Bronchial epithelial cell (primary cell): ENCODE results near the gene DSCAML1. TPM values are rescaled to one million over a fixed set of nuclear protein-coding genes. Genes with fewer than 3 reads are reported as not detected.

Source experiments
- DNase-seq: peaks from one replicate; pipeline ENCODE4 v3.0.0-alpha.2; 2010; ENCODE audit warnings: low read depth
- FAIRE-seq: peaks from 2 replicates; lab custom pipeline; 2011; peaks lifted over from hg19 to GRCh38; lab: Jason Lieb, UNC
- H3K27me3 ChIP-seq: 2 replicates; pipeline ENCODE4 v1.5.1; 2011; ENCODE audit warnings: low read length; ENCODE audit not compliant: control insufficient read depth, insufficient read depth
- H3K36me3 ChIP-seq: 2 replicates; pipeline ENCODE4 v1.5.1; 2011; ENCODE audit warnings: low read length; ENCODE audit not compliant: control insufficient read depth, insufficient read depth
- H3K4me3 ChIP-seq: 2 replicates; pipeline ENCODE4 v1.5.1; 2011; ENCODE audit warnings: mild to moderate bottlenecking, low read depth, low read length, control low read depth
- total RNA-seq: library from RNA; depleted of rRNA; stranded (reverse); fragments of >200 nt; gene quantifications from 2 replicates; pipeline ENCODE4 v1.2.1, GENCODE V29; 2014
- TF ChIP-seq, protein P1 (sequence below): IDR thresholded peaks from 2 replicates; pipeline ENCODE4 v1.5.1; 2011; ENCODE audit warnings: mild to moderate bottlenecking, moderate library complexity, low read length, control low read depth, inconsistent platforms; ENCODE audit not compliant: insufficient read depth, severe bottlenecking

Gene DSCAML1
- total RNA-seq, 1 donor from 2014 or later: under 0.01 TPM

DNA sequence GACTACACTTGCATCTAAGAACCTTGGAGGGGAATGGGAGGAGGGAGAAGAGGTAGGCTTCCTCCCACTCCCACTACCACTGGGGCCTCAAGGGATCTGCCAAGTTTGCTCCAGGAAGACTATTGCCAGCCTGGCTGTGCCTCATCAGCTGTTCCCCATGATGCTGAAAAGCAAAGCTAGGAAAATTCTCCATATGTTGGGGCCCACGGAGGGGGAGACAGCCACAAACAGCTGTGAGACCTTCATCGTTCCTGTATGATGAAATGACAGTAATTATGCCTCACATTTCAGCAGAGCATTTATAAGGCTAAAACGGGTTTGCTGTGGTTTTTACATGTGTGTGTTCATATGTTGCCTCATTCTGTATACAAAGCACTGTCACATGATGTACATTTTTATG is 6.7 kb downstream of the DSCAML1 start:
- DNase-seq: no peak
- Histone ChIP-seq H3K27me3 (peaks cover 5% of the 10 kb centered on the region), H3K4me3 (no peak overlapping the region)

GRCh38 chr11:117789241-117789640 is 7.8 kb downstream of the DSCAML1 start:
- no peak for DNase-seq
- Histone ChIP-seq H3K36me3 (no peaks in the 10 kb centered on the region), H3K4me3 (no peak overlapping the region), H3K27me3 (peaks cover 2% of the 10 kb centered on the region)
- FAIRE-seq: no peak
- TF ChIP-seq, protein P1, sequence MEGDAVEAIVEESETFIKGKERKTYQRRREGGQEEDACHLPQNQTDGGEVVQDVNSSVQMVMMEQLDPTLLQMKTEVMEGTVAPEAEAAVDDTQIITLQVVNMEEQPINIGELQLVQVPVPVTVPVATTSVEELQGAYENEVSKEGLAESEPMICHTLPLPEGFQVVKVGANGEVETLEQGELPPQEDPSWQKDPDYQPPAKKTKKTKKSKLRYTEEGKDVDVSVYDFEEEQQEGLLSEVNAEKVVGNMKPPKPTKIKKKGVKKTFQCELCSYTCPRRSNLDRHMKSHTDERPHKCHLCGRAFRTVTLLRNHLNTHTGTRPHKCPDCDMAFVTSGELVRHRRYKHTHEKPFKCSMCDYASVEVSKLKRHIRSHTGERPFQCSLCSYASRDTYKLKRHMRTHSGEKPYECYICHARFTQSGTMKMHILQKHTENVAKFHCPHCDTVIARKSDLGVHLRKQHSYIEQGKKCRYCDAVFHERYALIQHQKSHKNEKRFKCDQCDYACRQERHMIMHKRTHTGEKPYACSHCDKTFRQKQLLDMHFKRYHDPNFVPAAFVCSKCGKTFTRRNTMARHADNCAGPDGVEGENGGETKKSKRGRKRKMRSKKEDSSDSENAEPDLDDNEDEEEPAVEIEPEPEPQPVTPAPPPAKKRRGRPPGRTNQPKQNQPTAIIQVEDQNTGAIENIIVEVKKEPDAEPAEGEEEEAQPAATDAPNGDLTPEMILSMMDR: no peak

More for the DNA sequence above, 6.7 kb downstream of the DSCAML1 start:
- TF ChIP-seq, protein P1: no peak
- no peak for FAIRE-seq
- no peaks in the 10 kb centered on the region for H3K36me3 ChIP-seq

DNA sequence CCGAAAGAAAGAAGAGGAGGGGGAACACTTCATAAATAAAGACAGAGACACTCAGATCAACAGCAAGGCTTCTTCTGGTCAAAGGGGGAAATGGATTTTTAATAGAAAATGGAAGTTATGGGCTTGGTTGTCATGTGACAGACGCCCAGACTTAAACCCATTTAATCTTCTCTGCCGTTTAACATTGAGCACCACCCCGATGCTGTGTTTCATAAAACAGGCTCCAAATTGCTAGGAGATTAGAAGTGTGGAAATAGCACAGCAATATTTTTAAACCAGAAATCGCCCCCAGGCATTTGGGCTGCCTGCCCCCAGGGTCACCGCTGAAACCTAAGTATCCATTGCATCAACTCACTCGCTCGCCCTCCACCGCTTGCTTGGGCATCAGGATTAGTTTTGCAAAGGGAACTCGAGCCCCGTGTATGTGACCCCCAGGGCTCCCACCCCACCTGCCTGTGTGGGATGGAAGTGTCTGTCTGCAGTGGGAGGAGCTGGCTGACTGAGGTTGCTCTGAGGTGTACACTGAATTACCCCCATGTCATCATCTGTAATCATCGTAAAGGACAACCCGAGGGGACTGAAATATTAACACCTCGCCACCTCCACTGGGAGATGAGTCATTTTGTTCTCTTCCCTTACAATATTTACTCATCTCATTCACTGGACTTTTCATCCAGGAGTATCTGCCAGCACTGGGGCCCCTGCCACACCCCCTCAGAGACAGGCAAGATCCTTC is 10.7 kb downstream of the DSCAML1 start:
- FAIRE-seq: no peak

DNA sequence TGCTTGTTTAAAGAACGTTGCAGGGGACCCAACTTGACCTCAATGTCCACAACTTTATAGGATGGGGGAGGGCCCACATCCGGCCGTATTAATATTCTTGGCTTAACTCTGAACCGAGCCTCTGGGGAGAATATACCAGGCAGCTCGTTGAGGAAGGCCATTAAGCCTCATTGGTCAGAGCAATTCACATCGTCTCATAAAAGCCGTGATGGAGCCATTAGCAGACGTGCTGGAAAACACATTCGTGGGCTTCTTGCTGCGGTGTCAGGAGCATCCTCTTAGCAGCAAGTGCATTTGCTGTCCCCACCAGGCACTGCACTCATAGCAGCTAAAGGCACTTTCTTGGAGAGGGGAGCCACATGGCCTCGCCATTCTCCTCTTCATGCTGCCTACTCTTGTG is 14.9 kb downstream of the DSCAML1 start:
- TF ChIP-seq, protein P1: no peak
- FAIRE-seq (no peak), DNase-seq (no peak)
- Histone ChIP-seq H3K4me3 (no peak overlapping the region), H3K27me3 (peaks cover 8% of the 10 kb centered on the region), H3K36me3 (no peaks in the 10 kb centered on the region)

More for the DNA sequence above, 10.7 kb downstream of the DSCAML1 start:
- DNase-seq: peak; percentile 37
- H3K36me3 ChIP-seq: no peaks in the 10 kb centered on the region
- TF ChIP-seq, protein P1: no peak
- peaks cover 5% of the 10 kb centered on the region for H3K27me3 ChIP-seq
- no peak overlapping the region for H3K4me3 ChIP-seq

DNA sequence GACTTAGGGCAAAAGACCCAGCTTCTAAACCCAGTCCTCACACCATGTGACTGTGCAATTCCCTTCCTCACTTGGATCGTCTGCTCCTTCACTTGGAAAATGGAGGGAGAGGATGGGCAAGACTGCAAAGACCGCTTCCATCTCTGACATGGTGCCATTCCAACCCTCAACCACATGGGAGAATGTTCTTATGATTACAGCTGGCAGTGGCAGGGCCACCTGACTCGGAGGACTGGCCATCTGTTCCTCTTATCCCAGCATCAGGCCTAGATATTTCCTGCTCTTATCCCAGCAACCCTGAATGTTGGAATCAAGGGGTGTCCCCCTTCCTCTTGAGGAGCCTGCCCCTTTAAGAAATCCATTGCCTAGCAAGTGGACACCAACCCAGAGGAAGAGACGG is 15.4 kb downstream of the DSCAML1 start:
- Histone ChIP-seq H3K36me3 (no peaks in the 10 kb centered on the region), H3K4me3 (no peak overlapping the region), H3K27me3 (peaks cover 8% of the 10 kb centered on the region)
- no peak for DNase-seq
- TF ChIP-seq, protein P1: no peak
- FAIRE-seq: no peak
